IMR-90 (cell line): Measurements from ENCODE around the gene TTL.

ENCODE experiments used
- BHLHE40 ChIP-seq: fragments of 150-350 bp; IDR thresholded peaks from 2 replicates; pipeline ENCODE4 v1.6.1; 2016; ENCODE audit warnings: mild to moderate bottlenecking, low read depth, low read length
- CEBPB ChIP-seq: IDR thresholded peaks from 2 replicates; pipeline ENCODE4 v1.6.1; 2012; ENCODE audit warnings: low read depth, low read length, improper control_type of control experiment
- MAFK ChIP-seq: IDR thresholded peaks from 2 replicates; pipeline ENCODE4 v1.6.1; 2012; ENCODE audit warnings: low read depth, low read length, improper control_type of control experiment
- POLR2A ChIP-seq: IDR thresholded peaks from 2 replicates; pipeline ENCODE4 v1.6.1; 2012; ENCODE audit warnings: mild to moderate bottlenecking, low read depth, low read length
- RAD21 ChIP-seq: IDR thresholded peaks from 2 replicates; pipeline ENCODE4 v1.6.1; 2012; ENCODE audit warnings: low read length, improper control_type of control experiment
- RFX5 ChIP-seq: IDR thresholded peaks from 2 replicates; pipeline ENCODE4 v1.8.0; 2012; ENCODE audit warnings: low read depth, mild to moderate bottlenecking, low read length, moderate library complexity
- SMC3 ChIP-seq: fragments of 150-350 bp; IDR thresholded peaks from 2 replicates; pipeline ENCODE4 v1.6.1; 2016; ENCODE audit warnings: low read depth, mild to moderate bottlenecking, antibody characterized with exemption, low read length, moderate library complexity
- USF2 ChIP-seq: fragments of 150-350 bp; IDR thresholded peaks from 2 replicates; pipeline ENCODE4 v1.6.1; 2017; ENCODE audit warnings: mild to moderate bottlenecking, antibody characterized with exemption, low read length, low read depth
- TF ChIP-seq, protein P1 (sequence below): conservative IDR thresholded peaks from 2 replicates; pipeline ENCODE4 v1.5.1; 2012; ENCODE audit warnings: mild to moderate bottlenecking, low read depth, low read length, improper control_type of control experiment
- TF ChIP-seq, protein P2 (sequence below): fragments of 150-350 bp; IDR thresholded peaks from 2 replicates; pipeline ENCODE4 v1.6.1; 2016; ENCODE audit warnings: low read depth, mild to moderate bottlenecking, low read length, moderate library complexity, borderline replicate concordance

DNA sequence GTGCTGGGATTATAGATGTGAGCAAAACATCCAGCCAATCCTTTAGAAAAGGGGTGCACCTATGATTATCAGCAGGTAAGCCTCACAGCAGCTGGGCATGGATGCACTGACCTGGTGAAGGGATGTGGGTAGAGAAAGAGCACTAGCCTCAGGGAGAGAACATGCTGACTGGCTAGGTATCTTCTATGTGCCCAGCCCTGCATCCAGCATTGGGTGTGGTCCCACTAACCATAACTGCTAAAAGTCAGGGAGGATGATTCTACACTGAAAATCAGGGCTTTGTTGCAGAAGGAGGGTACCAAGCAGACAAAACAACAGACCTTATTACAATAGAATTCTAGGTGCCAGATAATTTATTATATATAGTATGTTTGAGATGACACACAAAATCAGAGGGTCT lies 27.4 kb upstream of the TTL start:
- TF ChIP-seq POLR2A: no peak
- TF ChIP-seq, protein P1, sequence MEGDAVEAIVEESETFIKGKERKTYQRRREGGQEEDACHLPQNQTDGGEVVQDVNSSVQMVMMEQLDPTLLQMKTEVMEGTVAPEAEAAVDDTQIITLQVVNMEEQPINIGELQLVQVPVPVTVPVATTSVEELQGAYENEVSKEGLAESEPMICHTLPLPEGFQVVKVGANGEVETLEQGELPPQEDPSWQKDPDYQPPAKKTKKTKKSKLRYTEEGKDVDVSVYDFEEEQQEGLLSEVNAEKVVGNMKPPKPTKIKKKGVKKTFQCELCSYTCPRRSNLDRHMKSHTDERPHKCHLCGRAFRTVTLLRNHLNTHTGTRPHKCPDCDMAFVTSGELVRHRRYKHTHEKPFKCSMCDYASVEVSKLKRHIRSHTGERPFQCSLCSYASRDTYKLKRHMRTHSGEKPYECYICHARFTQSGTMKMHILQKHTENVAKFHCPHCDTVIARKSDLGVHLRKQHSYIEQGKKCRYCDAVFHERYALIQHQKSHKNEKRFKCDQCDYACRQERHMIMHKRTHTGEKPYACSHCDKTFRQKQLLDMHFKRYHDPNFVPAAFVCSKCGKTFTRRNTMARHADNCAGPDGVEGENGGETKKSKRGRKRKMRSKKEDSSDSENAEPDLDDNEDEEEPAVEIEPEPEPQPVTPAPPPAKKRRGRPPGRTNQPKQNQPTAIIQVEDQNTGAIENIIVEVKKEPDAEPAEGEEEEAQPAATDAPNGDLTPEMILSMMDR: no peak
- TF ChIP-seq, protein P2, sequence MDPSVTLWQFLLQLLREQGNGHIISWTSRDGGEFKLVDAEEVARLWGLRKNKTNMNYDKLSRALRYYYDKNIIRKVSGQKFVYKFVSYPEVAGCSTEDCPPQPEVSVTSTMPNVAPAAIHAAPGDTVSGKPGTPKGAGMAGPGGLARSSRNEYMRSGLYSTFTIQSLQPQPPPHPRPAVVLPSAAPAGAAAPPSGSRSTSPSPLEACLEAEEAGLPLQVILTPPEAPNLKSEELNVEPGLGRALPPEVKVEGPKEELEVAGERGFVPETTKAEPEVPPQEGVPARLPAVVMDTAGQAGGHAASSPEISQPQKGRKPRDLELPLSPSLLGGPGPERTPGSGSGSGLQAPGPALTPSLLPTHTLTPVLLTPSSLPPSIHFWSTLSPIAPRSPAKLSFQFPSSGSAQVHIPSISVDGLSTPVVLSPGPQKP: no peak
- TF ChIP-seq RFX5: no peak
- no peak for TF ChIP-seq SMC3
- no peak for TF ChIP-seq BHLHE40
- no peak for TF ChIP-seq CEBPB
- no peak for TF ChIP-seq RAD21
- no peak for TF ChIP-seq USF2
- no peak for TF ChIP-seq MAFK
